Bronchial epithelial cell (primary cell): ENCODE data around the gene CCNA1. TPM values are rescaled to one million over a fixed set of nuclear protein-coding genes. Genes with fewer than 3 reads are reported as not detected.
A peak's percentile ranks its signal among the peaks of the same experiment; 100 is the strongest.

Source experiments
- DNase-seq: peaks from one replicate; pipeline ENCODE4 v3.0.0-alpha.2; 2010; ENCODE audit warnings: low read depth
- FAIRE-seq: peaks from 2 replicates; lab custom pipeline; 2011; peaks lifted over from hg19 to GRCh38; lab: Jason Lieb, UNC
- H3K27me3 ChIP-seq: 2 replicates; pipeline ENCODE4 v1.5.1; 2011; ENCODE audit warnings: low read length; ENCODE audit not compliant: control insufficient read depth, insufficient read depth
- H3K36me3 ChIP-seq: 2 replicates; pipeline ENCODE4 v1.5.1; 2011; ENCODE audit warnings: low read length; ENCODE audit not compliant: control insufficient read depth, insufficient read depth
- H3K4me3 ChIP-seq: 2 replicates; pipeline ENCODE4 v1.5.1; 2011; ENCODE audit warnings: mild to moderate bottlenecking, low read depth, low read length, control low read depth
- total RNA-seq: library from RNA; depleted of rRNA; stranded (reverse); fragments of >200 nt; gene quantifications from 2 replicates; pipeline ENCODE4 v1.2.1, GENCODE V29; 2014
- TF ChIP-seq, protein P1 (sequence below): IDR thresholded peaks from 2 replicates; pipeline ENCODE4 v1.5.1; 2011; ENCODE audit warnings: mild to moderate bottlenecking, moderate library complexity, low read length, control low read depth, inconsistent platforms; ENCODE audit not compliant: insufficient read depth, severe bottlenecking

CCNA1 gene
- total RNA-seq, 1 donor from 2014 or later, result 133 TPM

DNA sequence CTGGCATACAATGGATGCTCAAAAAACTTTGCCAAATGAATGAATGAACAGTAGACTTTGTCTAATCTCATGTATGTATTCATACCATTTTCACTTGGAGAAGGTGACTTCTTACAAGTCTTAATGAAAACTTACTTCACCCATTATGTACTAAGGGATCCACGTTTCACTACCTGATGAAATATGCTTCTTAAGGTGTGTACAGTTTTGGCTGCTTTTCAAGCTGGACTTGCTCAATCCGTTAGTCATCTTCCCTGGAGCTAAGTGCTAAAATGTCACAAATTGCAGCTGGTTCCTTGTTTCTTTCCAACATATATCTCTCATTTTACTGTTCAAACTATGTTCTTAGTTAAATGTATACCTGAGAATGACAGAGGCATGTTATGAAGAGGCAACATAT is 4.2 kb upstream of the CCNA1 start:
- peak; percentile 98 for DNase-seq
- Histone ChIP-seq H3K36me3 (no peaks in the 10 kb centered on the region), H3K4me3 (no peak overlapping the region), H3K27me3 (no peaks in the 10 kb centered on the region)
- TF ChIP-seq, protein P1, sequence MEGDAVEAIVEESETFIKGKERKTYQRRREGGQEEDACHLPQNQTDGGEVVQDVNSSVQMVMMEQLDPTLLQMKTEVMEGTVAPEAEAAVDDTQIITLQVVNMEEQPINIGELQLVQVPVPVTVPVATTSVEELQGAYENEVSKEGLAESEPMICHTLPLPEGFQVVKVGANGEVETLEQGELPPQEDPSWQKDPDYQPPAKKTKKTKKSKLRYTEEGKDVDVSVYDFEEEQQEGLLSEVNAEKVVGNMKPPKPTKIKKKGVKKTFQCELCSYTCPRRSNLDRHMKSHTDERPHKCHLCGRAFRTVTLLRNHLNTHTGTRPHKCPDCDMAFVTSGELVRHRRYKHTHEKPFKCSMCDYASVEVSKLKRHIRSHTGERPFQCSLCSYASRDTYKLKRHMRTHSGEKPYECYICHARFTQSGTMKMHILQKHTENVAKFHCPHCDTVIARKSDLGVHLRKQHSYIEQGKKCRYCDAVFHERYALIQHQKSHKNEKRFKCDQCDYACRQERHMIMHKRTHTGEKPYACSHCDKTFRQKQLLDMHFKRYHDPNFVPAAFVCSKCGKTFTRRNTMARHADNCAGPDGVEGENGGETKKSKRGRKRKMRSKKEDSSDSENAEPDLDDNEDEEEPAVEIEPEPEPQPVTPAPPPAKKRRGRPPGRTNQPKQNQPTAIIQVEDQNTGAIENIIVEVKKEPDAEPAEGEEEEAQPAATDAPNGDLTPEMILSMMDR, result no peak
- FAIRE-seq, result peak; percentile 94

DNA sequence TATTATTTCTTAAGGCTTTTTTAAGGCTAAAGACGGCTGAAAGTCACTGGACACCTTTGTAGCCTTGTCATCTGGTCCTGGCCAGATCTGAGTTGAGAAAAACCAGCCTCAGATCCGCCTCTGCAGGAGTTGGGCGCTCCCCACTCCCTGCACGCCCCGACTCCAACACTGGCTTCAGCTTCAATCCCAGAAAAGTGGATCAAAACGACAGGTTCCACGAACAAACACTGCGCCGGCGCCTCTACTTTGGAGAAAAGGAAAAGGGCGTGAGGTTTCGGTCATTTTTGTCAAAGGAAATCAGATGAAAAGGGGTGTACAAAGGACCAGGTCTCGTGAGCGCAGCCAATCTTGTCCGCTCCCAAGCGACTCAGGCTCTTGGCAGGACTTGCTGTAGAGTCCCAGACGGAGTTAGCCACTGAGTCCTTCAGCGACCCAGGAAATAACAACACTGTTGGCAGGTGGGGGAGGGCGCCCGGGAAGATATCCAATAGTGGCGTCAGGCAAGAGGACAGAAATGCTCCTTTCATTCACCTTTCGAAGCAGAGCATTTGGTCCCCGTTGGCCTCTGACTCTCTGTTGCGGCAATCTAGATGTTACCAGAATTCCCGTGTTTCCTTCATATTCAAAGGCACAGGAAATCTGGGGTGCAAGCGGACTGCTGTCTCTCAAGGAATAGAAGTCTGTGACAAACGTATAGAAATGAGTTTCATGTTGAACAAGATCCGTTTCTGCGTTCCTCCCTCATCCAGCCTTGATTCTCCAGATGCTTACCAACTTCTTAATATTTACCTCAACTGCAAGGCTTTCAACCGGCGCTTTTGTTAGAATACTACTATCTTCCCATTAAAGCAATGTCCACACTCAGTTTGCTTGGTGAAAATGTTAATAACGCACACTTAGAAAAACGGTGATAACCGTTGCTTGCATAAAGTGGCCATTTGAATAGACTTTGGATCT is 1.8 kb upstream of the CCNA1 start:
- Histone ChIP-seq H3K27me3 (no peaks in the 10 kb centered on the region), H3K36me3 (no peaks in the 10 kb centered on the region), H3K4me3 (peak overlapping the region; percentile 59)
- FAIRE-seq (no peak), DNase-seq (no peak)
- TF ChIP-seq, protein P1, result no peak

DNA sequence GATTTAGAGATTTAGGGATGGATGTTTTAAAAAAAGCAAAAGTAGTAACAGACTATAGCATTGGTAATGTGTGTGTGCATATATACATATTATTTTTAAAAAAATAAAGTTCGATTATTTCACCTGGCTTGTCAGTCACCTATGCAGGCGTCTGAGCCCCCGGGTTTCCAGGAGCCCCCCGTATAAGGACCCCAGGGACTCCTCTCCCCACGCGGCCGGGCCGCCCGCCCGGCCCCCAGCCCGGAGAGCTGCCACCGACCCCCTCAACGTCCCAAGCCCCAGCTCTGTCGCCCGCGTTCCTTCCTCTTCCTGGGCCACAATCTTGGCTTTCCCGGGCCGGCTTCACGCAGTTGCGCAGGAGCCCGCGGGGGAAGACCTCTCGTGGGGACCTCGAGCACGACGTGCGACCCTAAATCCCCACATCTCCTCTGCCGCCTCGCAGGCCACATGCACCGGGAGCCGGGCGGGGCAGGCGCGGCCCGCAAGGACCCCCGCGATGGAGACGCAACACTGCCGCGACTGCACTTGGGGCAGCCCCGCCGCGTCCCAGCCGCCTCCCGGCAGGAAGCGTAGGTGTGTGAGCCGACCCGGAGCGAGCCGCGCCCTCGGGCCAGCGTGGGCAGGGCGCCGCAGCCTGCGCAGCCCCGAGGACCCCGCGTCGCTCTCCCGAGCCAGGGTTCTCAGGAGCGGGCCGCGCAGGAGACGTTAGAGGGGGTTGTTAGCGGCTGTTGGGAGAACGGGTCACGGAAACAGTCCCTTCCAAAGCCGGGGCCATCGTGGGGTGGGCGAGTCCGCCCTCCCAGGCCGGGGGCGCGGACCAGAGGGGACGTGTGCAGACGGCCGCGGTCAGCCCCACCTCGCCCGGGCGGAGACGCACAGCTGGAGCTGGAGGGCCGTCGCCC is 840 bp upstream of the CCNA1 start:
- Histone ChIP-seq H3K4me3 (peak overlapping the region; percentile 59), H3K27me3 (no peaks in the 10 kb centered on the region), H3K36me3 (no peaks in the 10 kb centered on the region)
- DNase-seq, result no peak
- no peak for FAIRE-seq
- TF ChIP-seq, protein P1, result no peak

DNA sequence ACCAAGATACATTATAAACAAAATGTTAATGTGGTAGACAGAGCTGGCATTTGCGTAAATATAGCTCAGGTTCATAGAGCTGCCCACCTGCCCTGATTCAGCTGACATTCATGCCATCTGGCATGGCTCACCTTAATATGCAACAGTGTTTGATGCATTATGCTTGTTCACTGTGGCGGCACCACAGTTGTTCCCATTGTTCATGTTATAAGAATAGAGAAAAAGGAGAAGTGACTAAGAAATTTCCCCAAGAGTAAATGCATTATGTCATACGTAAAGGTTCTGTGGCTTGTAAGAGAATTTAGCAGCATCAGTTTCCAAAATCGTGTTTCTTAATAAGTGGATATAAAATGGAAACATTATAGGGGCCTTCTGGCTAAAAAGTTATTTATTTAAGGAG is 4.5 kb downstream of the CCNA1 start:
- FAIRE-seq, result no peak
- H3K27me3 ChIP-seq, result no peaks in the 10 kb centered on the region
- TF ChIP-seq, protein P1, result no peak
- no peak overlapping the region for H3K4me3 ChIP-seq
- H3K36me3 ChIP-seq, result peaks cover 4% of the 10 kb centered on the region
- DNase-seq, result no peak

DNA sequence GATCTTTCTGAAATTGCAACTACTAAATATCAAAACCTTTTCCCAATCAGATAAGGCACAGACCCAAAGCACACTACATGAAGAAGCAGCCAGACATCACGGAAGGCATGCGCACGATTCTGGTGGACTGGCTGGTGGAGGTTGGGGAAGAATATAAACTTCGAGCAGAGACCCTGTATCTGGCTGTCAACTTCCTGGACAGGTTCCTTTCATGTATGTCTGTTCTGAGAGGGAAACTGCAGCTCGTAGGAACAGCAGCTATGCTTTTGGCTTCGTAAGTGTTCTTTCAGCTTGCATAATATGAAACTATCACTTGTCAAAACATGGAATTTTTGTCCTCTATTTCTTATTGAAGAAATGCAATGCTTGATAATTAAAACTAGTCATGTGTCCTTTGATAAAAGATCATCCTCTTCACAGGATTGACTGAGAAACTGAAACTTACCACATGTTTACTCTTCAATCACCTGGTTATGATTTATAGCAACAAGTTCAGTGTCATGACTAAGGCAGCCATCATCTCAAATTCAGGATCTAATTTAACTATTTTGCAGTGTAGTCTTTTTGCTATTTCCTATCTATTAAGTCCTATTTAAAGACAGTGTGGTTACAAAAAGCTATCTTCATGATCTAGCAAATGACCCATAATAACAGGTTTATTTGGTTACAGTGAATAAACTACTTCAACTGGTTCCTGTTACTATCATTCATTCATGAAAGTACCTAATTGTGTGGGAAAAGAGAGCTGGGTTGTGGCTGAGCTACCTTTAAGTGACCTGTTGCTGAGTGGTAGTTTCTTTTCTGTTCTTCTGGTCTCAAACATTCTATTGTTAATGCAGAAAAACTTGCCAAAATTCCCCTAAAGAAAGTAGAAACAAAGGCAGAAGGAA is 6.5 kb downstream of the CCNA1 start:
- Histone ChIP-seq H3K27me3 (no peaks in the 10 kb centered on the region), H3K36me3 (peaks cover 4% of the 10 kb centered on the region), H3K4me3 (no peak overlapping the region)
- TF ChIP-seq, protein P1, result no peak
- DNase-seq (peak; percentile 48), FAIRE-seq (no peak)
